ENCODE data around the gene ABR. TPM values are rescaled to one million over a fixed set of nuclear protein-coding genes. Genes with fewer than 3 reads are reported as not detected.
"Not testable (repeated sequence)": the region's sequence is repeated elsewhere in the genome, so short reads cannot be mapped to it uniquely, and the experiment has no call there.

ABR gene
- total RNA-seq, 1 donor from 2014 or later, result 207 TPM

GRCh38 chr17:1008008-1008761 is 171.6 kb downstream of the ABR start:
- DNase-seq (ENCODE audit: low spot score), result no peak

- no peak for DNase-seq (ENCODE audit: low spot score)
These were observed 172.3 kb downstream of the ABR start for GRCh38 chr17:1007310-1008007.

- no peak for DNase-seq (ENCODE audit: low spot score)
These were observed 173.7 kb downstream of the ABR start for GRCh38 chr17:1006054-1006453.

- peak; percentile 78 for DNase-seq (ENCODE audit: low spot score)
These were observed 174.3 kb downstream of the ABR start for GRCh38 chr17:1005361-1005946.

GRCh38 chr17:1004769-1005295 is 174.9 kb downstream of the ABR start:
- DNase-seq (ENCODE audit: low spot score), result no peak

- DNase-seq (ENCODE audit: low spot score), result no peak
These were observed 175.6 kb downstream of the ABR start for GRCh38 chr17:1003972-1004768.

- no peak for DNase-seq (ENCODE audit: low spot score)
These were observed 176.2 kb downstream of the ABR start for GRCh38 chr17:1003633-1003971.

- DNase-seq (ENCODE audit: low spot score), result no peak
These were observed 176.8 kb downstream of the ABR start for GRCh38 chr17:1002771-1003555.

GRCh38 chr17:1002412-1002753 is 177.4 kb downstream of the ABR start:
- no peak for DNase-seq (ENCODE audit: low spot score)

GRCh38 chr17:1001640-1002411 is 178.0 kb downstream of the ABR start:
- DNase-seq (ENCODE audit: low spot score), result no peak

- no peak for DNase-seq (ENCODE audit: low spot score)
These were observed 179.0 kb downstream of the ABR start for GRCh38 chr17:1000597-1001461.

GRCh38 chr17:998111-998510 is 181.7 kb downstream of the ABR start:
- DNase-seq (ENCODE audit: low spot score), result no peak

- peak; percentile 91 for DNase-seq (ENCODE audit: low spot score)
These were observed 183.0 kb downstream of the ABR start, which contains the start of gene TIMM22 for GRCh38 chr17:996554-997344. Gene TIMM22, plus strand, starts transcription at chr17:997129. Its CDS starts 14 bp downstream, at chr17:997143.

- not testable (repeated sequence) for DNase-seq (ENCODE audit: low spot score)
These were observed 184.5 kb downstream of the ABR start for GRCh38 chr17:995324-995723.

- DNase-seq (ENCODE audit: low spot score), result no peak
These were observed 186.8 kb downstream of the ABR start for GRCh38 chr17:992933-993332.

- DNase-seq (ENCODE audit: low spot score), result no peak
These were observed 191.2 kb downstream of the ABR start for GRCh38 chr17:988561-988960.

GRCh38 chr17:987931-988330 is 191.8 kb downstream of the ABR start:
- no peak for DNase-seq (ENCODE audit: low spot score)

- DNase-seq (ENCODE audit: low spot score), result no peak
These were observed 193.4 kb downstream of the ABR start for GRCh38 chr17:986322-986929.

All from ureter (tissue), 1 donor.